ENCODE data around the gene TP53AIP1.
A peak's percentile ranks its signal among the peaks of the same experiment; 100 is the strongest.

The TP53AIP1 gene

DNA sequence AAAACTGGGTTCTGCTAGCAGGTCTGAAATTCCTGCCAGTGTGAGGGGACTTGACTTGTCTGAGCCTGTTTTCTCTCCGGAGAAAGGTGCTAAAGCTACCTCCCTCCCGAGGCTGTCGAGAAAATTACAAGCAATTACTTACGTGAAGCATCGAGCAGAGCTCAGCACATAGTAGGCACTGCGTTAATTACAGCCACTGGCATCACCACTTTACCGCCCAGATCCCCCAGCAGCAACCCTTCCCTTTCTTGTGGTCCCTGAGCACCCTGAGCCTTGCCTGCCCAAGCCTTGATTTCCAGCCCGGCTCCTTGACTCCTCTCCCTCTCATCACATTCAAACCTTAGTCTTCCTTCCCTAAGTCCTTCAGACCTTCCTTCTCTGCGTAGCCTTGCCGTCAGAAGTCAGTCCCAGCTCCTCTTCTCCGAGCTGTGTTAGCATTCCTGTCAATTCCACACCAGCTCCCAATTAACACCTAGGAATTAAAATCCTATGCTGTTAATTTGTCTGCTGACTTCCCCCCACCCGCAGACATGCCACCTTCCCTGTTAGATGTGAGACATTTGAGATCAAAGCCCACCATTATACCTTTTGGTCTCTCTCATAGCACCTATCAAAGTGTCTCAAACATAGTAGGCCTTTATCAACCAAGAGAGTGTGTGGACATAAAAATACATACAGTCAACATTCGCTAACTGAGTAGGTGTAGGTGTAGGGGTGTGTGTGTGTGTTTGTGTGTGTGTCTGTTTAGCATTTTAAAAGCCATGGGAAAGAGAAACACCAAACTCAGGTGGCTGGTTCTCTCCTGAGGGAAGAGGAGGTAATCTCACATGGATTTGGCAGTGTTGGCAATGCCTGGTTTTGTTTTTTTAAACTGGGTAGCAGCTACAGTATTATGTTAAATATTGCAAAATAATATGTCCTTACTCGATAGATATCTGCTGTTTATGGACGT is 54.4 kb downstream of the TP53AIP1 start:
- TF ChIP-seq, protein P1, sequence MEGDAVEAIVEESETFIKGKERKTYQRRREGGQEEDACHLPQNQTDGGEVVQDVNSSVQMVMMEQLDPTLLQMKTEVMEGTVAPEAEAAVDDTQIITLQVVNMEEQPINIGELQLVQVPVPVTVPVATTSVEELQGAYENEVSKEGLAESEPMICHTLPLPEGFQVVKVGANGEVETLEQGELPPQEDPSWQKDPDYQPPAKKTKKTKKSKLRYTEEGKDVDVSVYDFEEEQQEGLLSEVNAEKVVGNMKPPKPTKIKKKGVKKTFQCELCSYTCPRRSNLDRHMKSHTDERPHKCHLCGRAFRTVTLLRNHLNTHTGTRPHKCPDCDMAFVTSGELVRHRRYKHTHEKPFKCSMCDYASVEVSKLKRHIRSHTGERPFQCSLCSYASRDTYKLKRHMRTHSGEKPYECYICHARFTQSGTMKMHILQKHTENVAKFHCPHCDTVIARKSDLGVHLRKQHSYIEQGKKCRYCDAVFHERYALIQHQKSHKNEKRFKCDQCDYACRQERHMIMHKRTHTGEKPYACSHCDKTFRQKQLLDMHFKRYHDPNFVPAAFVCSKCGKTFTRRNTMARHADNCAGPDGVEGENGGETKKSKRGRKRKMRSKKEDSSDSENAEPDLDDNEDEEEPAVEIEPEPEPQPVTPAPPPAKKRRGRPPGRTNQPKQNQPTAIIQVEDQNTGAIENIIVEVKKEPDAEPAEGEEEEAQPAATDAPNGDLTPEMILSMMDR (IDR thresholded peaks at IDR 0.05; ENCODE audit: control insufficient read depth, extremely low read depth, insufficient read depth), result no peak
- DNase-seq (ENCODE audit: low read depth), result no peak
- H3K4me3 ChIP-seq (ENCODE audit: low read depth, low read length), result no peak overlapping the region

DNA sequence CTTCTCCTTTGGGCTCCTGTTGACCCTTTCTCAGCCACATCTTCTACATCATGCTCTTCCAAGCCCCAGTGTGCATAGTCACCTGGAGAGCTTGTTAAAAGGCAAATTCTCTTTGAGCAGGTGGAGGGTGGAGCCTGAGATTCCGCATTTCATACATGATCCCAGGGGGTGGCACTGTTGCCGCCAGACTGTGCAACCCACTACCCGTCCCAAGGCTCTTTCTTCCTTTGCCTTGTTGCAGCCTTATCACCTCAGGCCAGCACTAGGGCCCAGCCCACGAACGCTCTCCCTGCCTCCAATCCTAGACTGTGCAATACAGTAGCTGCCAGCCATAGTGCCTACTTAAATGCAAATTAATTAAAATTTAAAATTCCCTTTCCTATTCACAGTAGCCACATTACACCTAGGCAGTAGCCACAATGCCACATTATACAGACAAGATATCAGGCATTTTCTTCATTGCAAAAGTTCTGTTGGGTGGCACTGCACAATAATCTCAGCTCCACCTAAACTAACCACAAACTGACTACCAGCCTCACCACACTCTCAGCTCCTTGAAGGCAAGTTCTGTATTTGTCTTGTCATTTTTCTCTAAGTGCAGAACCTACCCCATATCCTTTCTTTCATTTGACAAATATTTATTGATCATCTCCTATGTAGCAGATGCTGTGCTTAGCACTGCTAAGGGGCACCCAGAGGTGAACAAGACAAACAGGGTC is 56.1 kb downstream of the TP53AIP1 start:
- peak; percentile 44 for DNase-seq (ENCODE audit: low read depth)
- TF ChIP-seq, protein P1 (IDR thresholded peaks at IDR 0.05; ENCODE audit: control insufficient read depth, extremely low read depth, insufficient read depth), result peak; percentile 58
- H3K4me3 ChIP-seq (ENCODE audit: low read depth, low read length), result no peak overlapping the region
